Kidney (tissue), 14 donors: ENCODE results near the gene IGFALS. TPM values are rescaled to one million over a fixed set of nuclear protein-coding genes. Genes with fewer than 3 reads are reported as not detected.
A peak's percentile ranks its signal among the peaks of the same experiment; 100 is the strongest.

Experiments
- DNase-seq, 5 donors: peaks; one replicate each; pipeline ENCODE4 v3.0.0-alpha.2; 2013 to 2020
- FAIRE-seq: peaks from 2 replicates; lab custom pipeline; 2012; peaks lifted over from hg19 to GRCh38; lab: Jason Lieb, UNC
- H3K27ac ChIP-seq, 2 donors: one replicate each; pipeline ENCODE4 v1.7.0; 2013; ENCODE audit warnings: low read depth in 2 of 2, low read length in 2 of 2, inconsistent platforms in 1 of 2
- H3K27me3 ChIP-seq: one replicate; pipeline ENCODE4 v1.7.1; 2013; ENCODE audit warnings: low read length, inconsistent platforms; ENCODE audit not compliant: control insufficient read depth, insufficient read depth
- H3K36me3 ChIP-seq, 3 donors: one replicate each; pipeline versions ENCODE4 v1.7.0 to v1.7.1; 2013; ENCODE audit warnings: low read length in 3 of 3, control low read depth in 1 of 3, inconsistent platforms in 1 of 3; ENCODE audit not compliant: insufficient read depth in 3 of 3, control insufficient read depth in 2 of 3
- H3K4me1 ChIP-seq, 3 donors: one replicate each; pipeline versions ENCODE4 v1.7.0 to v1.7.1; 2013; ENCODE audit warnings: low read length in 3 of 3, inconsistent platforms in 1 of 3, low read depth in 1 of 3; ENCODE audit not compliant: control insufficient read depth in 2 of 3, insufficient read depth in 2 of 3
- H3K4me3 ChIP-seq, 3 donors: one replicate each; pipeline versions ENCODE4 v1.7.0 to v1.8.1; 2013; ENCODE audit warnings: low read length in 3 of 3, control low read depth in 1 of 3, inconsistent platforms in 1 of 3
- H3K9ac ChIP-seq, 3 donors: one replicate each; pipeline versions ENCODE4 v1.7.0 to v1.7.1; 2013; ENCODE audit warnings: low read length in 3 of 3, control low read depth in 1 of 3, inconsistent platforms in 1 of 3
- H3K9me3 ChIP-seq, 3 donors: one replicate each; pipeline versions ENCODE4 v1.7.0 to v1.7.1; 2013; ENCODE audit warnings: low read length in 3 of 3, control low read depth in 1 of 3, inconsistent platforms in 1 of 3; ENCODE audit not compliant: control insufficient read depth in 2 of 3, insufficient read depth in 1 of 3
- CTCF ChIP-seq: IDR thresholded peaks from 3 replicates; pipeline ENCODE4 v1.5.1; 2012; ENCODE audit warnings: mild to moderate bottlenecking, moderate library complexity, borderline replicate concordance; ENCODE audit not compliant: insufficient read depth; ENCODE audit errors: extremely low read depth
- intact Hi-C: fragments of 100-400 bp; cut with DNase I; formaldehyde crosslinking; loops from one replicate; pipeline ENCODE4 v1.11.1; 2022
- polyA plus RNA-seq: library from polyadenylated mRNA; stranded (reverse); fragments of 350-450 nt; fragmentation: Illumina TruSeq; extraction: RNeasy Lipid Tissue Mini Kit (QIAGEN cat#74804); gene quantifications from one replicate; pipeline ENCODE4 v1.2.3, GENCODE V29; 2014; ENCODE audit warnings: low read depth, low replicate concordance; ENCODE audit not compliant: insufficient read depth
- total RNA-seq: library from RNA; stranded (reverse); fragmentation: NEBNext Ultra II Directional; extraction: Animal tissue kit (Norgen Biotek cat#: 25700); gene quantifications from one replicate; pipeline ENCODE4 v1.2.1, GENCODE V29; 2021
- donor health status: control.
- donor health status: control.
- donor health status: control.
- donor health status: control.
- donor health status: control.
- donor health status: DM: yes; HTN: yes; CAD: no.
- donor health status: Normal renal cell carcinoma (clear cell type).

Gene IGFALS
- total and polyA plus RNA-seq, 2 donors from 2014 or later: 1.4 to 2.9 TPM

GRCh38 chr16:1751946-1752345 lies 41.6 kb downstream of the IGFALS start:
- intact Hi-C loops: no loop called here
- Histone ChIP-seq H3K36me3 (peaks cover 2 to 34% (median 24%) of the 10 kb centered on the region in 3 donors), H3K27ac (no peak overlapping the region), H3K9me3 (no peaks in the 10 kb centered on the region), H3K4me3 (no peak overlapping the region), H3K9ac (no peak overlapping the region), H3K27me3 (no peaks in the 10 kb centered on the region), H3K4me1 (no peaks in the 10 kb centered on the region)
- no peak for TF ChIP-seq CTCF
- DNase-seq: peak in 1 of 5 donors; percentile 65
- no peak for FAIRE-seq

DNA sequence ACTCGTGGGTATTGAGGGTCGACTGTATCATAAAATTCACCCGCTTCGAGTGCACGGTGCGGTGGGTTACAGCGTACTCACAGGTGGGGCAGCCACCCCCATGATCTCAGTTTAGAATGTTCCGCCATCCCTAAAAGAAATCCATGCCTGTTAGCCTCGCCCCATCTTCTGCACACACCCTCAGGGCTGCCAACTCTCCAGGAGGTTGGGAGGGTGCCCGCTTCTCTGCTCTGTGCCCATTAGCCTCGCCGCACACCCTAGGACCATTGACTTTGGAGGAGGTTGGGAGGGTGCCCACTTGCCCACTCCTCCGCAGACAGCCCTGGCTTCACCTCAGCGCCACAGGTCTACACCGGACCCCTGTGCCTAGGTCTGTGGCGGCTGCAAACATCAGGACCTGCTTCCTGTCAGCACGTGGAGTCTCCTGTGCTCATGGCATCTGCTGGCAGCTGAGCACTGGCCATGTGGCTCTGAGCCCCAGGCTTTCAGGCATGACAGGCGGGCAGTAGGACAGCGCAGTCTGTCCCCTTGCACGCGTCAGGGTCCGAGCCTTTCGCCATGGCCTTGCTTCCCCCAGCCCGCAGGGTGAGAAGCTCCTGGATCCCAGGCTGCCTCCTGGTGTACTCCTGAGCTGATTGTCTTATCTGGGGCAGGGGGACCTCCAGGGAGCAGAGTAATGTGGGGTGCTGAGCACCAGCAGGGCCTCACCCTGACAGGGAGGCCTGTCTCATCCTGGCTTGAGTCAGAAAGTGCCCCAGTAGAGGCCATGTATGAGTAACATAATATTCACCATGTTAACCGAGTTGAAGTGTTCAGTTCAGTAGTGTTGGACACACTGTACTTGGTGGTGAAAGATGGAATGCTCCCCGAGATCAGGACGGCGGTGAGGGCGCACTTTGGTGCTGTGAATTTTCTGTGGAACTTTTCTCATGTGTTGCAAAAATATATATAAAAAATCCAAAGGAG lies 44.1 kb downstream of the IGFALS start:
- DNase-seq (peak in 1 of 5 donors; percentile 54), FAIRE-seq (no peak)
- Histone ChIP-seq H3K27ac (no peak overlapping the region), H3K27me3 (no peaks in the 10 kb centered on the region), H3K9ac (no peak overlapping the region), H3K9me3 (no peaks in the 10 kb centered on the region), H3K36me3 (peaks cover 2 to 36% (median 25%) of the 10 kb centered on the region in 3 donors), H3K4me1 (no peaks in the 10 kb centered on the region), H3K4me3 (no peak overlapping the region)
- TF ChIP-seq CTCF: no peak
- intact Hi-C loops: no loop called here

- Histone ChIP-seq H3K4me3 (no peak overlapping the region), H3K9me3 (no peaks in the 10 kb centered on the region), H3K27ac (no peak overlapping the region), H3K9ac (no peak overlapping the region), H3K4me1 (no peaks in the 10 kb centered on the region), H3K27me3 (no peaks in the 10 kb centered on the region), H3K36me3 (peaks cover 2 to 41% (median 27%) of the 10 kb centered on the region in 3 donors)
- no peak for TF ChIP-seq CTCF
- intact Hi-C loops: no loop called here
- FAIRE-seq: no peak
- DNase-seq: no peak
These were observed 45.6 kb downstream of the IGFALS start for GRCh38 chr16:1747934-1748333.
